Activated T-cell treated with anti-CD3 and anti-CD28 coated beads, Interleukin-2, amount 50 U/mL, for 72 hours (primary cell): ENCODE results near the gene KIAA0319L. TPM values are rescaled to one million over a fixed set of nuclear protein-coding genes. Genes with fewer than 3 reads are reported as not detected.
"Not testable (repeated sequence)": the region's sequence is repeated elsewhere in the genome, so short reads cannot be mapped to it uniquely, and the experiment has no call there.

Source experiments
- ATAC-seq, 2 donors: fragments of 150-1000 bp; cut with Tn5 transposase; replicated peaks in 1 of 2; 2 replicates each; pipeline ENCODE4 v1.10.0; 2021; ENCODE audit warnings: moderate library complexity in 2 of 2, mild to moderate bottlenecking in 1 of 2
- DNase-seq, 2 donors: peaks; one replicate each; pipeline ENCODE4 v3.0.0; 2021 to 2022; ENCODE audit warnings: mixed read lengths in 1 of 2
- H3K27ac Mint-ChIP-seq: one replicate; pipeline ENCODE4 v1.8.0; 2022; ENCODE audit warnings: mild to moderate bottlenecking, moderate library complexity, mixed read lengths
- H3K27me3 Mint-ChIP-seq: one replicate; pipeline ENCODE4 v1.8.0; 2022; ENCODE audit warnings: low read depth, mixed read lengths
- H3K36me3 Mint-ChIP-seq, 2 donors: one replicate each; pipeline ENCODE4 v1.8.0; 2022; ENCODE audit warnings: mixed read lengths in 2 of 2, mild to moderate bottlenecking in 1 of 2; ENCODE audit not compliant: insufficient read depth in 2 of 2
- H3K4me1 Mint-ChIP-seq: one replicate; pipeline ENCODE4 v1.8.0; 2022; ENCODE audit warnings: low read depth, mixed read lengths
- H3K4me3 Mint-ChIP-seq, 2 donors: one replicate each; pipeline ENCODE4 v1.8.0; 2022; ENCODE audit warnings: mild to moderate bottlenecking in 2 of 2, mixed read lengths in 2 of 2, moderate library complexity in 2 of 2
- H3K9me3 Mint-ChIP-seq, 2 donors: one replicate each; pipeline ENCODE4 v1.8.0; 2022; ENCODE audit warnings: mixed read lengths in 2 of 2
- total RNA-seq, 2 donors: library from RNA; stranded (reverse); gene quantifications; one replicate each; pipeline ENCODE4 v1.2.3, GENCODE V29; 2022

Gene KIAA0319L
- total RNA-seq, 2 donors from 2014 or later, result 44.3 to 60.9 TPM

DNA sequence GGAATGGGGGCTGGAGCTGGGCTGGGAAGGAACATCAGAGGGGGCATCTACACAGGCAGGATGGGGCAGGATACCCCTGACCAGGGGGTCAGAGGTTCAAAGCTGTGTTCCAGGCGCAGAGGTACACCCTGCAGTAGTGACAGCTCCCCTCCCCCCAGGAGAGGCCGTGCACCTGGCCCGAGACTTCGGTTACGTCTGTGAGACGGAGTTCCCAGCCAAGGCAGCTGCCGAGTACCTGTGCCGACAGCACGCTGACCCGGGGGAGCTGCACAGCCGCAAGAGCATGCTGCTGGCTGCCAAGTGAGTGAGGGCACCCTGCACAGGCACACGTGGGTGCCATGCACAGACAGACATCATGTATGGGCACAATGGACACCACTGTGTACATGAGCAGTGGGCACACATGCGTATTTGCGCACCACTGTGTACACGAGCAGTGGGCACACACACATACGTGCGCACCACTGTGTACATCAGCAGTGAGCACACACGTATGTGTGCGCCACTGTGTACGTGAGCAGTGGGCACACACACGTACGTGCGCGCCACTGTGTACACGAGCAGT is 33.4 kb upstream of the KIAA0319L start:
- H3K27me3 Mint-ChIP-seq, result no peaks in the 10 kb centered on the region
- no peak overlapping the region for H3K27ac Mint-ChIP-seq
- H3K4me3 Mint-ChIP-seq, result no peak overlapping the region
- no peaks in the 10 kb centered on the region for H3K36me3 Mint-ChIP-seq
- H3K4me1 Mint-ChIP-seq, result peaks cover 10% of the 10 kb centered on the region
- ATAC-seq (peak in 1 of 2 donors; percentile 10), DNase-seq (no peak)
- H3K9me3 Mint-ChIP-seq, result no peaks in the 10 kb centered on the region

DNA sequence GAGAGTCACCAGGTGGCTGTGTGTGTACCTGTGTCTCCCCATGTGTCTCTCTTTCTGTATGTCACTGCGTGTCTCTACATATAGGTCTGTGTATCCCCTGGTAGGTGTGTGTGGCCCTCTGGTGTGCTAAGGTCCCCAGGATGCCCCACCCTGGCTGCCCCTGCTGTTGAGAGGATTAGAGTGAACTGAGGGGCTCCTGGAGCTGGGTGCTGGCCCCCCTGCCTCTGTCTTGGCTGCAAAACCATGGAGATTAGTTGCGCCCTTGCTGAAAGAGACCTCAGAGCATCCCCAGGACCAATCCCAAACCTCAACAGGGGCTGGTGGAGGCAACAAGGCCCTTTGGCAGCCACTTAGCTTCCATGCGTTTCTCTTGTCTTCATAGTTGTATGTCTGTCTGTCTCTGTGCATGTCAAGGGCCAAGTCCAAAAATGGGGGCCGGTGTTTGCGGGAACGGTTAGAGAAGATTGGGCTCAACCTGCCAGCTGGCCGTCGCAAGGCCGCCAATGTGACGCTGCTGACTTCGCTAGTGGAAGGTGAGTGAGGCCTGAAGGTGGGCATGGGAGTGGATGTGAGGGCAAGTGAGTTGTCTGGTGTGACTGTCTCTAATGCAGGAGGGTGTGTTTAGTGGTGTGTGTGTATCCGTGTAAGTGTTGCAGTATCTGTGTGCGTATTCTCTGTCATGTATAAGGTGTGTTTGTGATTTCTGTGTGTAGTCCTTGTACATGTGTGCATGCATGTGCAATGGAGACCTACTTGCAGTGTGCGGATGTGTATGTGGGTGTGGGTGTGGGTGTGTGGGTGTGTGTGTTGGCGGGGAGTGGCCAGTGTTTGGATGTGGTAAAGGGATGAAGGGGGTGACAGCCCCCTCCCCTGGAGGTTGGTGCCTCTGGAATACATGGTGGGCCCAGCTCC is 32.6 kb upstream of the KIAA0319L start:
- Mint-ChIP-seq H3K27ac (no peak overlapping the region), H3K36me3 (no peaks in the 10 kb centered on the region), H3K9me3 (no peaks in the 10 kb centered on the region), H3K4me3 (no peak overlapping the region), H3K27me3 (no peaks in the 10 kb centered on the region), H3K4me1 (peaks cover 10% of the 10 kb centered on the region)
- DNase-seq, result no peak
- ATAC-seq, result no peak

- Mint-ChIP-seq H3K36me3 (no peaks in the 10 kb centered on the region), H3K27me3 (no peaks in the 10 kb centered on the region), H3K4me1 (peaks cover 8% of the 10 kb centered on the region), H3K4me3 (no peak overlapping the region), H3K27ac (no peak overlapping the region), H3K9me3 (no peaks in the 10 kb centered on the region)
- DNase-seq, result no peak
- peak in 1 of 2 donors; percentile 7 for ATAC-seq
Measured at GRCh38 chr1:35588197-35588910, 31.2 kb upstream of the KIAA0319L start.

GRCh38 chr1:35587736-35588135 is 30.5 kb upstream of the KIAA0319L start:
- no peak overlapping the region for H3K27ac Mint-ChIP-seq
- H3K9me3 Mint-ChIP-seq, result no peaks in the 10 kb centered on the region
- H3K4me3 Mint-ChIP-seq, result no peak overlapping the region
- ATAC-seq, result no peak
- H3K27me3 Mint-ChIP-seq, result no peaks in the 10 kb centered on the region
- H3K36me3 Mint-ChIP-seq, result no peaks in the 10 kb centered on the region
- DNase-seq, result no peak
- H3K4me1 Mint-ChIP-seq, result peaks cover 2% of the 10 kb centered on the region

- H3K27me3 Mint-ChIP-seq, result no peaks in the 10 kb centered on the region
- no peak for ATAC-seq
- H3K36me3 Mint-ChIP-seq, result no peaks in the 10 kb centered on the region
- no peak overlapping the region for H3K27ac Mint-ChIP-seq
- no peaks in the 10 kb centered on the region for H3K9me3 Mint-ChIP-seq
- no peak for DNase-seq
- no peak overlapping the region for H3K4me3 Mint-ChIP-seq
- no peaks in the 10 kb centered on the region for H3K4me1 Mint-ChIP-seq
Measured at GRCh38 chr1:35586808-35587207, 29.6 kb upstream of the KIAA0319L start.

GRCh38 chr1:35585805-35586204 is 28.6 kb upstream of the KIAA0319L start:
- ATAC-seq, H3K36me3 Mint-ChIP-seq, H3K4me1 Mint-ChIP-seq, H3K27me3 Mint-ChIP-seq, H3K4me3 Mint-ChIP-seq, H3K9me3 Mint-ChIP-seq, DNase-seq, H3K27ac Mint-ChIP-seq: not testable (repeated sequence)

DNA sequence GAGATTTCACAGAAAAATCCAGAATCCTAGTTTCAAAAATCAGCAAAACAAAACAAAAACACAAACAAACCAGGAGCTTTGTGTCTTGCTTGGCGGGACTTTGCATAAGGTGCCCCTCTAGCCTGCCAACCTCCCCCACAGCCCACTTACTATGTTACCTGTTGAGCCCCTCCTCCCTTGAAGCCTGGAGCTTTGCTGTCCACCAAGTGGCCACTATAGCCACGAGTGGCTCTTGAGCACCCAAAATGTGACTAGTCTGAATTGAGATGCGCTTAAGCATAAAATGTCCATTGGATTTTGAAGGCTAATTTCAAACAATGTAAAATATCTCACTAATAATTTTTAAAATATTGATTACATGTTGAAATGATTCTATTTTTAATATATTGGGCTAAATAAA is 28.1 kb upstream of the KIAA0319L start:
- no peak for ATAC-seq
- no peaks in the 10 kb centered on the region for H3K4me1 Mint-ChIP-seq

DNA sequence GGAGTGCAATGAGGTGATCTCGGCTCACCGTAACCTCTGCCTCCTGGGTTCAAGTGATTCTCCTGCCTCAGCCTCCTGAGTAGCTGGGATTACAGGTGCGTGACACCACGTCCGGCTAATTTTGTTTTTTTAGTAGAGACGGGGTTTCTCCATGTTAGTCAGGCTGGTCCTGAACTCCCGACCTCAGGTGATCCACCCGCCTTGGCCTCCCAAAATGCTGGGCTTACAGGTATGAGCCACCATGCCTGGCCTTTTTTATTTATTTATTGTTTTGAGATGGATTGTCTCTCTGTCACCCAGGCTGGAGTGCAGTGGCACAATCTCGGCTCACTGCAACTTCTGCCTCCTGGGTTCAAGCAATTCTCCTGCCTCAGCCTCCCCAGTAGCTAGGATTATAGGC is 24.4 kb upstream of the KIAA0319L start:
- not testable (repeated sequence) for H3K36me3 Mint-ChIP-seq, H3K9me3 Mint-ChIP-seq, H3K27me3 Mint-ChIP-seq, H3K4me1 Mint-ChIP-seq, DNase-seq, H3K4me3 Mint-ChIP-seq, H3K27ac Mint-ChIP-seq, ATAC-seq

More for the DNA sequence above, 28.1 kb upstream of the KIAA0319L start:
- Mint-ChIP-seq H3K27ac (no peak overlapping the region), H3K36me3 (no peaks in the 10 kb centered on the region), H3K4me3 (no peak overlapping the region), H3K27me3 (no peaks in the 10 kb centered on the region), H3K9me3 (no peaks in the 10 kb centered on the region)
- no peak for DNase-seq

DNA sequence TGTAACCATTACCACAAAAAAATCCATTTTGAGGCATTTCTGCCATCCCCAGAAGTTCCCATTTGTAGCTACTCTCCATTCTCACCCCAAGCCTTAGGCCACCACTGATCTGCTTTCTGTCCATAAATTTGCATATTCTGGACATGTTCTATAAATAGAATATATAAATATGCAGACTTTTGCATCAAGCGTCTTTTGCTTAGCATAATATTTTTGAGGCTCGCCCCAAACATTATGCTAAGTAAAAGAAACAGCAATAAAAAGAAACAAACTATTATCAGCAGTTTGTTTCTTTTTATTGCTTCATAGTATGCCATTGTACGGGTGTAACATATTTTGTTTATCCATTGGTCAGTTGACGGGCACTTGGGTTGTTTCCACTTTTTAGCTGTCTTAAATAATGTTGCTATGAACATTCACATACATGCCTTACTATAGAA is 23.8 kb upstream of the KIAA0319L start:
- Mint-ChIP-seq H3K36me3 (peaks cover 0 to 2% of the 10 kb centered on the region in 2 donors), H3K4me3 (no peak overlapping the region), H3K4me1 (peaks cover 10% of the 10 kb centered on the region), H3K9me3 (no peaks in the 10 kb centered on the region), H3K27ac (no peak overlapping the region), H3K27me3 (no peaks in the 10 kb centered on the region)
- ATAC-seq, result no peak
- DNase-seq, result no peak

- peak; percentile 75 to 77 for DNase-seq
- peaks cover 0 to 2% of the 10 kb centered on the region in 2 donors for H3K36me3 Mint-ChIP-seq
- H3K27me3 Mint-ChIP-seq, result peaks cover 4% of the 10 kb centered on the region
- peak overlapping the region; percentile 88 for H3K27ac Mint-ChIP-seq
- peaks cover 10% of the 10 kb centered on the region for H3K4me1 Mint-ChIP-seq
- peak overlapping the region; percentile 82 to 94 for H3K4me3 Mint-ChIP-seq
- H3K9me3 Mint-ChIP-seq, result no peaks in the 10 kb centered on the region
- ATAC-seq, result peak; percentile 89 to 93
Measured at GRCh38 chr1:35577071-35577998, 20.1 kb upstream of the KIAA0319L start.

DNA sequence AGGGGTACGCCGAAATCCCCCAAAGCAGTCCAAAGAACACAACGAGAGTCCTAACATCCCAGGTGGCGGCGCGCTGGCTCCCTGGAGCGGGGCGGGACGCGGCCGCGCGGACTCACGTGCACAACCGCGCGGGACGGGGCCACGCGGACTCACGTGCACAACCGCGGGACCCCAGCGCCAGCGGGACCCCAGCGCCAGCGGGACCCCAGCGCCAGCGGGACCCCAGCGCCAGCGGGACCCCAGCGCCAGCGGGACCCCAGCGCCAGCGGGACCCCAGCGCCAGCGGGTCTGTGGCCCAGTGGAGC is 19.5 kb upstream of the KIAA0319L start:
- Mint-ChIP-seq H3K27me3 (peaks cover 10% of the 10 kb centered on the region), H3K4me3 (peak overlapping the region; percentile 81 to 94)
- not testable (repeated sequence) for H3K9me3 Mint-ChIP-seq, ATAC-seq, H3K36me3 Mint-ChIP-seq, H3K4me1 Mint-ChIP-seq, H3K27ac Mint-ChIP-seq, DNase-seq

DNA sequence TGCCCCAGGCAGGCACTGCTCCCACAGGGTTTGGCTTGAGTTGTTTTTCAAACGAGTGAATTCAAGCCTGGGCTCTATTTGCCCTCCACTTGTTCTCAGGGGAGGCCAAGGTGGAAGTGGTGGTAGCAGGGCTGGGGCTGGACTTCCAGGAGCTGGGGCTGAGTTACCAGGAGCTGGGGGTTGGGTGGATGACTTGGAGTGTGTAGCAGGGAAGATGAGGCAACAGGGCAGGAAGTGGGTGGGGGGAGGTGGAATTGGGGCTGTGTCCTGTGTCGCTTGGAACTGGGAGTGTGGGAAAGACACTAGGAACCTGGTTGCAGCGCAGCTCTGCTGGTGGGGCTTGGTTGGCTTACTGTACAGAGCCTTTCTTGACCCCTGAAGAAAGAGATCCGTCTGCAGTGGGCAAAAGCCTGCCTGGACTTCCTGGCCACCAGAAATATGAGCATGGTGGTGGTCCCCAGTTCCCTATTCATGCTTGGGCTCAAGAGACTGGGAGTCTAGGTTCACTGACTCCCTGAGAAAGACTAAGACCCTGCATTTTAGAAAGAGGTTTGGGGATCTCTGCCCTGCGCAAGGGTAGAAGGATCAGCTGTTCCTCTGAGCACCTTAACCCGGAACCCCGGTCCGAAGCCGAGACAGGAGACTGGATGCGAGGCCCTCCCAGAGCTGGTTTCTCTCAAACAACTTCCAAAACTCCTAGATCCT is 19.0 kb upstream of the KIAA0319L start:
- H3K36me3 Mint-ChIP-seq, result peaks cover 0 to 2% of the 10 kb centered on the region in 2 donors
- peak overlapping the region; percentile 29 for H3K27ac Mint-ChIP-seq
- no peak for ATAC-seq
- peak overlapping the region; percentile 75 to 81 for H3K4me3 Mint-ChIP-seq
- no peaks in the 10 kb centered on the region for H3K9me3 Mint-ChIP-seq
- H3K4me1 Mint-ChIP-seq, result peaks cover 10% of the 10 kb centered on the region
- DNase-seq, result no peak
- H3K27me3 Mint-ChIP-seq, result peaks cover 13% of the 10 kb centered on the region
